ENCODE measurements around the gene SLC23A1. TPM values are rescaled to one million over a fixed set of nuclear protein-coding genes. Genes with fewer than 3 reads are reported as not detected.

Gene SLC23A1
- total and polyA plus RNA-seq, 2 donors (not counting 1 experiment from before 2014, with no cell fraction given) = 5.8 to 9.6 TPM

DNA sequence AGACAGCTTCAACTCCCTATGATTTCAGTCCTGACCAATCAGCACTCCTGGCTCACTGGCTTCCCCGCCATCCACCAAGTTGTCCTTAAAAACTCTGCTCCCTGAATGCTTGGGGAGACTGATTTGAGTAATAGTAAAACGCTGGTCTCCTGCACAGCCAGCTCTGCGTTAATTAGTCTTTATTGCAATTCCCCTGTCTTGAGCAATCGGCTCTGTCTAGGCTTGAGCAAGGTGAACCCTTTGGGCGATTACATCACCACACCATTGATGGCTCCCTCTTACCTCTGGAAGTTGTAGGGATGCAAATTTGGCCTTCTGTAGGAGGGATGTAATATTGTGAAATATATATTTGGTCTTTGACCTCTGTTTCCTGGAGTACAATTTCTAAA, 2.9 kb upstream of the SLC23A1 start:
- Histone ChIP-seq H4K20me1 (ENCODE audit: control insufficient read depth, insufficient read depth, low read length, poor library complexity, severe bottlenecking) (no peaks in the 10 kb centered on the region), H3K4me1 (ENCODE audit: control insufficient read depth in 2 of 2, insufficient read depth in 2 of 2, low read length in 2 of 2) (peaks cover 65 to 87% of the 10 kb centered on the region in 2 donors), H3K4me3 (ENCODE audit: control extremely low read depth in 1 of 5, extremely low read depth in 1 of 5, insufficient read depth in 1 of 5, low read depth in 2 of 5, low read length in 4 of 5) (no peak overlapping the region), H3K4me2 (replicated peaks; ENCODE audit: low read depth, low read length, poor library complexity, severe bottlenecking) (no peak overlapping the region), H3K36me3 (replicated peaks in 1 of 2; ENCODE audit: control extremely low read depth in 1 of 2, control insufficient read depth in 1 of 2, extremely low read depth in 1 of 2, insufficient read depth in 2 of 2, low read length in 1 of 2) (no peaks in the 10 kb centered on the region), H2AFZ (ENCODE audit: insufficient read depth, low read depth, low read length, poor library complexity, severe bottlenecking) (no peak overlapping the region), H3K27me3 (replicated peaks in 1 of 4; ENCODE audit: control extremely low read depth in 1 of 4, control insufficient read depth in 3 of 4, insufficient read depth in 4 of 4, low read length in 3 of 4) (no peaks in the 10 kb centered on the region), H3K79me2 (ENCODE audit: control insufficient read depth, insufficient read depth, low read length) (peaks cover 31% of the 10 kb centered on the region), H3K27ac (ENCODE audit: low read length in 2 of 2) (peak overlapping the region in 1 of 2 donors; percentile 76), H3K9ac (ENCODE audit: low read length) (no peak overlapping the region), H3K9me3 (ENCODE audit: control extremely low read depth in 1 of 3, control insufficient read depth in 2 of 3, insufficient read depth in 1 of 3, low read length in 2 of 3) (peaks cover 0 to 4% (median 0%) of the 10 kb centered on the region in 3 donors)
- intact Hi-C loops (cut with micrococcal nuclease) = no loop called here
- no peak for DNase-seq
- ChIA-PET POLR2A (interaction anchor here (0.5 to 2.5 kb wide), 2 partner anchors 44 to 139 kb away, joined by 3 to 5 read pairs; partner anchors contain the start of gene PAIP2), CTCF (interaction anchor here (1.0 to 5.3 kb wide), 4 partner anchors 40 to 135 kb away, joined by 3 to 39 read pairs (median 4); partner anchors contain the start of gene PAIP2)
- WGBS (ENCODE audit: insufficient coverage) = 100% methylated on average over 1 of the region's 5 CpGs
- H3K27me3 Mint-ChIP-seq = no peaks in the 10 kb centered on the region
- ATAC-seq (ENCODE audit: low read depth) = no peak
- H3K4me1 Mint-ChIP-seq = peaks cover 85% of the 10 kb centered on the region
- H3K27ac Mint-ChIP-seq = peak overlapping the region; percentile 99
- H3K4me3 Mint-ChIP-seq = peak overlapping the region; percentile 34
- TF ChIP-seq, protein P1, sequence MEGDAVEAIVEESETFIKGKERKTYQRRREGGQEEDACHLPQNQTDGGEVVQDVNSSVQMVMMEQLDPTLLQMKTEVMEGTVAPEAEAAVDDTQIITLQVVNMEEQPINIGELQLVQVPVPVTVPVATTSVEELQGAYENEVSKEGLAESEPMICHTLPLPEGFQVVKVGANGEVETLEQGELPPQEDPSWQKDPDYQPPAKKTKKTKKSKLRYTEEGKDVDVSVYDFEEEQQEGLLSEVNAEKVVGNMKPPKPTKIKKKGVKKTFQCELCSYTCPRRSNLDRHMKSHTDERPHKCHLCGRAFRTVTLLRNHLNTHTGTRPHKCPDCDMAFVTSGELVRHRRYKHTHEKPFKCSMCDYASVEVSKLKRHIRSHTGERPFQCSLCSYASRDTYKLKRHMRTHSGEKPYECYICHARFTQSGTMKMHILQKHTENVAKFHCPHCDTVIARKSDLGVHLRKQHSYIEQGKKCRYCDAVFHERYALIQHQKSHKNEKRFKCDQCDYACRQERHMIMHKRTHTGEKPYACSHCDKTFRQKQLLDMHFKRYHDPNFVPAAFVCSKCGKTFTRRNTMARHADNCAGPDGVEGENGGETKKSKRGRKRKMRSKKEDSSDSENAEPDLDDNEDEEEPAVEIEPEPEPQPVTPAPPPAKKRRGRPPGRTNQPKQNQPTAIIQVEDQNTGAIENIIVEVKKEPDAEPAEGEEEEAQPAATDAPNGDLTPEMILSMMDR (IDR thresholded peaks at IDR 0.05) = no peak
- no peak for TF ChIP-seq EZH2 (IDR thresholded peaks at IDR 0.05; ENCODE audit: borderline replicate concordance, insufficient read depth, low read depth, low read length, poor library complexity, severe bottlenecking)
- no peaks in the 10 kb centered on the region for H3K9me3 Mint-ChIP-seq (ENCODE audit: insufficient read depth)
